Neutrophil (primary cell): ENCODE measurements around the gene CLASP1.

Source experiments
- H3K27ac ChIP-seq: fragments of 200-600 bp; sonication (generic); 2 replicates; pipeline ENCODE4 v1.5.1; 2016; ENCODE audit warnings: mild to moderate bottlenecking, moderate library complexity
- H3K27me3 ChIP-seq: fragments of 200-600 bp; sonication (generic); 2 replicates; pipeline ENCODE4 v1.6.0; 2016; ENCODE audit warnings: mild to moderate bottlenecking
- H3K36me3 ChIP-seq: fragments of 200-600 bp; sonication (generic); 2 replicates; pipeline ENCODE4 v1.5.1; 2017
- H3K4me1 ChIP-seq, 2 experiments: fragments of 200-600 bp in 1 of 2; sonication (generic) in 1 of 2; 1 replicate in 1 of 2; 2 replicates in 1 of 2; pipeline versions ENCODE4 v1.5.1 to v1.6.1; 2013 to 2016; ENCODE audit warnings: low read depth in 1 of 2, low read length in 1 of 2, mild to moderate bottlenecking in 1 of 2, moderate library complexity in 1 of 2; ENCODE audit not compliant: control insufficient read depth in 1 of 2, insufficient read depth in 1 of 2
- H3K4me3 ChIP-seq, 2 experiments: fragments of 200-600 bp in 1 of 2; sonication (generic) in 1 of 2; 1 replicate in 1 of 2; 2 replicates in 1 of 2; pipeline ENCODE4 v1.5.1; 2013 to 2016; ENCODE audit warnings: low read depth in 1 of 2, low read length in 1 of 2, mild to moderate bottlenecking in 1 of 2, moderate library complexity in 1 of 2
- H3K9me3 ChIP-seq: fragments of 200-600 bp; sonication (generic); 2 replicates; pipeline ENCODE4 v1.5.1; 2016
- CTCF ChIP-seq: fragments of 200-600 bp; sonication (generic); IDR thresholded peaks from 2 replicates; pipeline ENCODE4 v1.5.1; 2016; ENCODE audit warnings: antibody characterized with exemption

CLASP1 gene

DNA sequence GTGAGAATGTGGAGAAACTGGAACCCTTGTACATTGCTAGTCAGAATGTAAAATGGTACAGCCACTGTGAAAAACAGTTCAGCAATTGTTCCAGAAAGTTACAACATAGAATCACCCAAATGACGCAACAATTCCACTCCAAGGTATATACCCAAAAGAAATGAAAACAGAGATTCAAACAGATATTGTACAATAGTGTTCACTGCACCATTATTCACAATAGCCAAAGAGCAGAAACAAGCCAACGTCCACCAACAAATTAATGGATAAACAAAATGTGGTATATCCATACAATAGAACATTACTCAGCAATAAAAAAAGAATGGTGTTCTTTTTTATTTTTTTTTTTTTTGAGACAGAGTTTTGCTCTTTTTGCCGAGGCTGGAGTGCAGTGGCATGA lies 10.9 kb downstream of the CLASP1 start:
- Histone ChIP-seq H3K4me3 (no peak overlapping the region), H3K4me1 (peaks cover 27 to 30% of the 10 kb centered on the region in 2 experiments), H3K36me3 (no peaks in the 10 kb centered on the region), H3K27me3 (no peaks in the 10 kb centered on the region), H3K27ac (no peak overlapping the region), H3K9me3 (no peaks in the 10 kb centered on the region)
- no peak for TF ChIP-seq CTCF

- Histone ChIP-seq H3K4me1 (peaks cover 13 to 15% of the 10 kb centered on the region in 2 experiments), H3K27me3 (no peaks in the 10 kb centered on the region), H3K4me3 (no peak overlapping the region), H3K27ac (no peak overlapping the region), H3K36me3 (no peaks in the 10 kb centered on the region), H3K9me3 (no peaks in the 10 kb centered on the region)
- TF ChIP-seq CTCF: no peak
Measured at GRCh38 chr2:121635371-121635770, 13.9 kb downstream of the CLASP1 start.

GRCh38 chr2:121634354-121635307 lies 14.6 kb downstream of the CLASP1 start:
- Histone ChIP-seq H3K27ac (peak overlapping the region; percentile 31), H3K9me3 (no peaks in the 10 kb centered on the region), H3K4me3 (no peak overlapping the region), H3K36me3 (no peaks in the 10 kb centered on the region), H3K27me3 (no peaks in the 10 kb centered on the region), H3K4me1 (peaks cover 13 to 14% of the 10 kb centered on the region in 2 experiments)
- TF ChIP-seq CTCF: no peak

GRCh38 chr2:121633463-121633862 lies 15.8 kb downstream of the CLASP1 start:
- Histone ChIP-seq H3K36me3 (no peaks in the 10 kb centered on the region), H3K9me3 (no peaks in the 10 kb centered on the region), H3K4me1 (peaks cover 13 to 14% of the 10 kb centered on the region in 2 experiments), H3K4me3 (no peak overlapping the region), H3K27ac (no peak overlapping the region), H3K27me3 (no peaks in the 10 kb centered on the region)
- TF ChIP-seq CTCF: no peak

- Histone ChIP-seq H3K4me3 (no peak overlapping the region), H3K9me3 (no peaks in the 10 kb centered on the region), H3K4me1 (peaks cover 6 to 19% of the 10 kb centered on the region in 2 experiments), H3K27me3 (no peaks in the 10 kb centered on the region), H3K36me3 (no peaks in the 10 kb centered on the region), H3K27ac (peak overlapping the region; percentile 57)
- TF ChIP-seq CTCF: no peak
Measured at GRCh38 chr2:121627525-121628050, 21.7 kb downstream of the CLASP1 start.
